H1 (cell line): ENCODE data around the gene JADE3.

Experiments
- CTCF ChIP-seq, 3 experiments: IDR thresholded peaks; 1 replicate in 2 of 3; 2 replicates in 1 of 3; pipeline versions ENCODE4 v1.5.1 to v1.6.1; 2011; ENCODE audit warnings: low read length in 3 of 3, mild to moderate bottlenecking in 3 of 3, inconsistent platforms in 2 of 3, low read depth in 1 of 3, moderate library complexity in 1 of 3; ENCODE audit not compliant: insufficient read depth in 1 of 3; ENCODE audit errors: control extremely low read depth in 1 of 3
- POLR2A ChIP-seq, 2 experiments: IDR thresholded peaks; 1 replicate in 1 of 2; 2 replicates in 1 of 2; pipeline ENCODE4 v1.6.1; 2011; ENCODE audit warnings: low read depth in 2 of 2, low read length in 2 of 2, mild to moderate bottlenecking in 2 of 2; ENCODE audit errors: control extremely low read depth in 1 of 2
- TAF1 ChIP-seq: IDR thresholded peaks from 2 replicates; pipeline ENCODE4 v1.6.1; 2011; ENCODE audit warnings: mild to moderate bottlenecking, low read depth, low read length
- TAF7 ChIP-seq: optimal IDR thresholded peaks from 2 replicates; pipeline ENCODE3; 2011; ENCODE audit warnings: low read depth, mild to moderate bottlenecking, inconsistent platforms, low read length, moderate library complexity, borderline replicate concordance
- YY1 ChIP-seq: IDR thresholded peaks from 2 replicates; pipeline ENCODE4 v1.6.1; 2011; ENCODE audit warnings: low read depth, mild to moderate bottlenecking, low read length

- no peak for TF ChIP-seq TAF1
- TF ChIP-seq CTCF (IDR thresholded peaks at IDR 0.05; ENCODE audit: control extremely low read depth in 1 of 3, insufficient read depth in 1 of 3, low read depth in 1 of 3, low read length in 3 of 3), result no peak
- no peak for TF ChIP-seq POLR2A (IDR thresholded peaks at IDR 0.05; ENCODE audit: control extremely low read depth in 1 of 2, low read depth in 2 of 2, low read length in 2 of 2)
- TF ChIP-seq YY1, result no peak
- no peak for TF ChIP-seq TAF7
Observed at GRCh38 chrX:46959101-46959500, 46.9 kb downstream of the JADE3 start.
